ENCODE results near the gene ATP5F1E. TPM values are rescaled to one million over a fixed set of nuclear protein-coding genes. Genes with fewer than 3 reads are reported as not detected.

ATP5F1E gene
- total and polyA plus RNA-seq, 2 donors (not counting 3 experiments of a cell fraction or from before 2014, with no cell fraction given) = 29.0 to 107 TPM

- no peak for TF ChIP-seq MAX (IDR thresholded peaks at IDR 0.05; ENCODE audit: insufficient read depth, insufficient read length)
- TF ChIP-seq JUN (IDR thresholded peaks at IDR 0.05; ENCODE audit: borderline replicate concordance, insufficient read depth, insufficient read length, low read depth) = no peak
- no peak for TF ChIP-seq MYC (IDR thresholded peaks at IDR 0.05; ENCODE audit: low read depth, low read length)
- no peak for TF ChIP-seq CTCF (IDR thresholded peaks at IDR 0.05; ENCODE audit: extremely low read depth in 1 of 2, insufficient read depth in 1 of 2, low read depth in 1 of 2, low read length in 2 of 2)
- no peak for TF ChIP-seq FOS (IDR thresholded peaks at IDR 0.05; ENCODE audit: borderline replicate concordance, insufficient read depth, low read length)
- TF ChIP-seq EZH2 (IDR thresholded peaks at IDR 0.05; ENCODE audit: borderline replicate concordance, low read depth, low read length, severe bottlenecking) = no peak
- no peak for TF ChIP-seq POLR2AphosphoS5 (IDR thresholded peaks at IDR 0.05; ENCODE audit: insufficient read depth, low read depth, low read length)
- Histone ChIP-seq H2AFZ (ENCODE audit: low read depth, low read length) (no peak overlapping the region), H3K9me3 (replicated peaks; ENCODE audit: control insufficient read depth, insufficient read depth, low read length) (no peaks in the 10 kb centered on the region), H3K79me2 (ENCODE audit: control insufficient read depth, insufficient read depth, low read length) (peaks cover 17% of the 10 kb centered on the region), H3K27me3 (ENCODE audit: control insufficient read depth in 2 of 2, insufficient read depth in 2 of 2, low read length in 2 of 2) (no peaks in the 10 kb centered on the region), H3K36me3 (ENCODE audit: control insufficient read depth in 2 of 2, extremely low read depth in 1 of 2, insufficient read depth in 2 of 2, low read length in 2 of 2) (peaks cover 9 to 18% of the 10 kb centered on the region in 2 experiments), H3K4me1 (ENCODE audit: control insufficient read depth, extremely low read depth, insufficient read depth, low read length) (peaks cover 7% of the 10 kb centered on the region), H3K9ac (replicated peaks; ENCODE audit: extremely low read depth, insufficient read depth, low read length) (no peak overlapping the region), H3K4me2 (ENCODE audit: insufficient read depth, low read length) (no peak overlapping the region), H3K4me3 (replicated peaks in 1 of 3; ENCODE audit: insufficient read depth in 1 of 3, low read depth in 1 of 3, low read length in 3 of 3) (no peak overlapping the region), H3K27ac (ENCODE audit: insufficient read depth, low read depth, low read length) (no peak overlapping the region), H4K20me1 (replicated peaks; ENCODE audit: control insufficient read depth, extremely low read depth, insufficient read depth, low read length) (no peaks in the 10 kb centered on the region), H3K9me1 (replicated peaks; ENCODE audit: control insufficient read depth, extremely low read depth, insufficient read depth, low read length) (no peaks in the 10 kb centered on the region)
- ChIA-PET POLR2A (no interaction called here), CTCF (interaction anchor here (0.9 kb wide), 1 partner anchor 12 kb away, joined by 3 read pairs; no protein-coding TSS in a partner anchor)
- no peak for DNase-seq (ENCODE audit: low read depth, low spot score)
- no peak for FAIRE-seq
- no TSS peak for BruUV-seq (replicated peaks)
- intact Hi-C loops (cut with micrococcal nuclease) = loop anchor here (1.0 kb wide), 1 partner anchor 8 kb away; no protein-coding TSS in a partner anchor
- dilution Hi-C loops (cut with MboI; ENCODE audit: extremely low pct_ligation_motif_present, low sequenced_read_pairs) = no loop called here
Observed at GRCh38 chr20:59020938-59021551, 11.1 kb downstream of the ATP5F1E start.

Measured in endothelial cell of umbilical vein (primary cell).